Loucy (cell line): Measurements from ENCODE around the gene DCDC2B.

Experiments
- CTCF ChIP-seq: fragments of 200-600 bp; sonication (generic); conservative IDR thresholded peaks from 2 replicates; pipeline ENCODE4 v1.5.1; 2014; ENCODE audit warnings: mild to moderate bottlenecking, antibody characterized with exemption, low read length
- EZH2phosphoT487 ChIP-seq: fragments of 200-600 bp; IDR thresholded peaks from 2 replicates; pipeline ENCODE4 v1.6.1; 2018; ENCODE audit warnings: antibody characterized with exemption, mild to moderate bottlenecking, moderate library complexity, borderline replicate concordance

GRCh38 chr1:32224285-32224684 lies 15.4 kb downstream of the DCDC2B start:
- TF ChIP-seq CTCF (no peak), EZH2phosphoT487 (no peak)
